Measurements from ENCODE around the gene CEP55.
A peak's percentile ranks its signal among the peaks of the same experiment; 100 is the strongest.
"Not testable (repeated sequence)": the region's sequence is repeated elsewhere in the genome, so short reads cannot be mapped to it uniquely, and the experiment has no call there.

CEP55 gene

GRCh38 chr10:93513091-93513490, 16.7 kb downstream of the CEP55 start:
- DNase-seq (ENCODE audit: low spot score), result no peak

- no peak for DNase-seq (ENCODE audit: low spot score)
Observed at GRCh38 chr10:93514521-93514920, 18.1 kb downstream of the CEP55 start.

- peak; percentile 45 for DNase-seq (ENCODE audit: low spot score)
Observed at GRCh38 chr10:93515071-93516005, 18.9 kb downstream of the CEP55 start.

- DNase-seq (ENCODE audit: low spot score), result no peak
Observed at GRCh38 chr10:93516006-93516380, 19.6 kb downstream of the CEP55 start.

- no peak for DNase-seq (ENCODE audit: low spot score)
Observed at GRCh38 chr10:93518531-93518930, 22.1 kb downstream of the CEP55 start.

- no peak for DNase-seq (ENCODE audit: low spot score)
Observed at GRCh38 chr10:93535293-93535692, 38.9 kb downstream of the CEP55 start.

GRCh38 chr10:93540871-93541270, 44.5 kb downstream of the CEP55 start:
- DNase-seq (ENCODE audit: low spot score), result not testable (repeated sequence)

GRCh38 chr10:93541402-93542357, 45.3 kb downstream of the CEP55 start:
- peak; percentile 20 for DNase-seq (ENCODE audit: low spot score)

GRCh38 chr10:93542358-93542791, 46.0 kb downstream of the CEP55 start:
- no peak for DNase-seq (ENCODE audit: low spot score)

- not testable (repeated sequence) for DNase-seq (ENCODE audit: low spot score)
Observed at GRCh38 chr10:93546995-93547394, 50.6 kb downstream of the CEP55 start.

GRCh38 chr10:93547522-93547921, 51.1 kb downstream of the CEP55 start:
- no peak for DNase-seq (ENCODE audit: low spot score)

GRCh38 chr10:93548376-93549071, 52.1 kb downstream of the CEP55 start:
- DNase-seq (ENCODE audit: low spot score), result no peak

- no peak for DNase-seq (ENCODE audit: low spot score)
Observed at GRCh38 chr10:93550606-93551005, 54.2 kb downstream of the CEP55 start.

- no peak for DNase-seq (ENCODE audit: low spot score)
Observed at GRCh38 chr10:93552780-93553179, 56.4 kb downstream of the CEP55 start.

- DNase-seq (ENCODE audit: low spot score), result no peak
Observed at GRCh38 chr10:93553482-93554315, 57.3 kb downstream of the CEP55 start.

- no peak for DNase-seq (ENCODE audit: low spot score)
Observed at GRCh38 chr10:93554316-93554663, 57.9 kb downstream of the CEP55 start.

GRCh38 chr10:93554760-93555432, 58.5 kb downstream of the CEP55 start:
- DNase-seq (ENCODE audit: low spot score), result peak; percentile 75

- no peak for DNase-seq (ENCODE audit: low spot score)
Observed at GRCh38 chr10:93559490-93559889, 63.1 kb downstream of the CEP55 start.

GRCh38 chr10:93560541-93560940, 64.1 kb downstream of the CEP55 start:
- no peak for DNase-seq (ENCODE audit: low spot score)

- no peak for DNase-seq (ENCODE audit: low spot score)
Observed at GRCh38 chr10:93565446-93565845, 69.0 kb downstream of the CEP55 start.
